ENCODE measurements around the gene CASP8AP2.

DNA sequence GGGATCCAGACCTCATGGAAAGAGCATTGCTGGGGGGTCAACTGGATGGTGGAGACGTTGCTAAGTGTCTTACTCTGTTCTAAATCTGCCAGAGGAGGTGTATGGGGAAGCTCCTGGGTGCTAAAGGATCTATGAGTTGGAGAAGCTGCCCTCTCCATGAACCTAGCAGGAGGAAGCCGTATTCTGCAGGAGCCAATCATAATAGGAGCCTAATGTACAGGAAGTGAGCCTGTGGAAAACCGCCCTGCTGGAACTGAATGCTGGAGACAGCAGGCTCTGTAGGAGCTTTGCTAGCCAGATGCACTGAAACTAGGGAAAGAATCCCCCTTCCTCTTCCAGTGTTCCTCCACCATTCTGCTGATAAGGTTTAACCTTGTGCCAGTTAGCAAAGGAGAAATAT lies 10.9 kb downstream of the CASP8AP2 start:
- no peak for TF ChIP-seq POLR2A (IDR thresholded peaks at IDR 0.05)
- TF ChIP-seq, protein P1, sequence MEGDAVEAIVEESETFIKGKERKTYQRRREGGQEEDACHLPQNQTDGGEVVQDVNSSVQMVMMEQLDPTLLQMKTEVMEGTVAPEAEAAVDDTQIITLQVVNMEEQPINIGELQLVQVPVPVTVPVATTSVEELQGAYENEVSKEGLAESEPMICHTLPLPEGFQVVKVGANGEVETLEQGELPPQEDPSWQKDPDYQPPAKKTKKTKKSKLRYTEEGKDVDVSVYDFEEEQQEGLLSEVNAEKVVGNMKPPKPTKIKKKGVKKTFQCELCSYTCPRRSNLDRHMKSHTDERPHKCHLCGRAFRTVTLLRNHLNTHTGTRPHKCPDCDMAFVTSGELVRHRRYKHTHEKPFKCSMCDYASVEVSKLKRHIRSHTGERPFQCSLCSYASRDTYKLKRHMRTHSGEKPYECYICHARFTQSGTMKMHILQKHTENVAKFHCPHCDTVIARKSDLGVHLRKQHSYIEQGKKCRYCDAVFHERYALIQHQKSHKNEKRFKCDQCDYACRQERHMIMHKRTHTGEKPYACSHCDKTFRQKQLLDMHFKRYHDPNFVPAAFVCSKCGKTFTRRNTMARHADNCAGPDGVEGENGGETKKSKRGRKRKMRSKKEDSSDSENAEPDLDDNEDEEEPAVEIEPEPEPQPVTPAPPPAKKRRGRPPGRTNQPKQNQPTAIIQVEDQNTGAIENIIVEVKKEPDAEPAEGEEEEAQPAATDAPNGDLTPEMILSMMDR (IDR thresholded peaks at IDR 0.05) = no peak

Data from esophagus squamous epithelium (tissue), 4 donors.